Trophoblast cell (in vitro differentiated cells and primary cell): ENCODE measurements around the gene GSTM3.
"Not testable (repeated sequence)": the region's sequence is repeated elsewhere in the genome, so short reads cannot be mapped to it uniquely, and the experiment has no call there.

Source experiments
- DNase-seq, 2 donors: peaks; one replicate each; pipeline ENCODE4 v3.0.0-alpha.2; 2016
- H2AFZ ChIP-seq: 2 replicates; pipeline ENCODE4 v1.6.1; 2013; ENCODE audit warnings: low read length, moderate library complexity, mild to moderate bottlenecking; ENCODE audit not compliant: insufficient read depth, poor library complexity
- H2AK5ac ChIP-seq: 2 replicates; pipeline ENCODE4 v1.6.1; 2013; ENCODE audit warnings: mild to moderate bottlenecking, low read length
- H2BK120ac ChIP-seq: 2 replicates; pipeline ENCODE4 v1.6.1; 2013; ENCODE audit warnings: low read length, mild to moderate bottlenecking, moderate library complexity; ENCODE audit not compliant: insufficient read depth, poor library complexity
- H2BK12ac ChIP-seq: 2 replicates; pipeline ENCODE4 v1.6.1; 2013; ENCODE audit warnings: mild to moderate bottlenecking, low read length, moderate library complexity
- H2BK5ac ChIP-seq: 2 replicates; pipeline ENCODE4 v1.6.1; 2013; ENCODE audit warnings: low read length, low read depth, moderate library complexity, mild to moderate bottlenecking; ENCODE audit not compliant: poor library complexity
- H3K14ac ChIP-seq: 2 replicates; pipeline ENCODE4 v1.6.1; 2013; ENCODE audit warnings: mild to moderate bottlenecking, low read length
- H3K18ac ChIP-seq: 2 replicates; pipeline ENCODE4 v1.6.1; 2013; ENCODE audit warnings: mild to moderate bottlenecking, low read length
- H3K23ac ChIP-seq: 2 replicates; pipeline ENCODE4 v1.6.1; 2013; ENCODE audit warnings: low read length
- H3K27ac ChIP-seq: 2 replicates; pipeline ENCODE4 v1.5.1; 2013; ENCODE audit warnings: low read depth, mild to moderate bottlenecking, inconsistent platforms, low read length, moderate library complexity
- H3K27me3 ChIP-seq: 2 replicates; pipeline ENCODE4 v1.6.1; 2013; ENCODE audit warnings: inconsistent platforms, mild to moderate bottlenecking, low read length, moderate library complexity; ENCODE audit not compliant: insufficient read depth
- H3K36me3 ChIP-seq, 2 experiments: 1 replicate in 1 of 2; 2 replicates in 1 of 2; pipeline ENCODE4 v1.6.1; 2013; ENCODE audit warnings: low read length in 2 of 2, mild to moderate bottlenecking in 2 of 2, moderate library complexity in 1 of 2; ENCODE audit not compliant: insufficient read depth in 2 of 2, control insufficient read depth in 1 of 2
- H3K4ac ChIP-seq: 2 replicates; pipeline ENCODE4 v1.6.1; 2013; ENCODE audit warnings: low read depth, mild to moderate bottlenecking, low read length, moderate library complexity
- H3K4me1 ChIP-seq, 2 experiments: 1 replicate in 1 of 2; 2 replicates in 1 of 2; pipeline ENCODE4 v1.6.1; 2013; ENCODE audit warnings: low read length in 2 of 2, mild to moderate bottlenecking in 2 of 2, moderate library complexity in 1 of 2; ENCODE audit not compliant: insufficient read depth in 2 of 2, control insufficient read depth in 1 of 2
- H3K4me2 ChIP-seq: 2 replicates; pipeline ENCODE4 v1.6.1; 2013; ENCODE audit warnings: inconsistent platforms, mild to moderate bottlenecking, low read length, moderate library complexity
- H3K4me3 ChIP-seq: 2 replicates; pipeline ENCODE4 v1.5.1; 2013; ENCODE audit warnings: mild to moderate bottlenecking, low read depth, low read length, inconsistent platforms
- H3K79me1 ChIP-seq: one replicate; pipeline ENCODE4 v1.6.1; 2013; ENCODE audit warnings: low read length
- H3K79me2 ChIP-seq: 2 replicates; pipeline ENCODE4 v1.6.1; 2013; ENCODE audit warnings: low read length, mild to moderate bottlenecking; ENCODE audit not compliant: control insufficient read depth, insufficient read depth, poor library complexity
- H3K9ac ChIP-seq: 2 replicates; pipeline ENCODE4 v1.6.1; 2013; ENCODE audit warnings: mild to moderate bottlenecking, low read length
- H3K9me3 ChIP-seq: 2 replicates; pipeline ENCODE4 v1.6.1; 2013; ENCODE audit warnings: low read depth, mild to moderate bottlenecking, control low read depth, inconsistent platforms, low read length; ENCODE audit not compliant: insufficient read depth
- H4K12ac ChIP-seq: 2 replicates; pipeline ENCODE4 v1.6.1; 2013; ENCODE audit warnings: low read depth, mild to moderate bottlenecking, low read length, moderate library complexity
- H4K8ac ChIP-seq: 2 replicates; pipeline ENCODE4 v1.6.1; 2013; ENCODE audit warnings: low read depth, mild to moderate bottlenecking, low read length, moderate library complexity
- H4K91ac ChIP-seq: one replicate; pipeline ENCODE4 v1.6.1; 2013; ENCODE audit warnings: low read depth, mild to moderate bottlenecking, low read length, moderate library complexity
- WGBS: extraction: QIAGEN DNeasy Blood & Tissue Kit; methylation state at CpG from one replicate; pipeline ENCODE4 v1.1.7; 2013; ENCODE audit warnings: missing lambda C conversion rate; ENCODE audit not compliant: insufficient read length, insufficient coverage; ENCODE audit errors: extremely low coverage; 5-methylcytosine and 5-hydroxymethylcytosine counted together

GSTM3 gene

GRCh38 chr1:109750920-109751319 lies 10.1 kb upstream of the GSTM3 start:
- no peak overlapping the region for H4K91ac ChIP-seq
- no peak overlapping the region for H2AFZ ChIP-seq
- no peak overlapping the region for H4K12ac ChIP-seq
- no peak overlapping the region for H2AK5ac ChIP-seq
- H3K27ac ChIP-seq: no peak overlapping the region
- H3K4me2 ChIP-seq: no peak overlapping the region
- H3K4me1 ChIP-seq: no peaks in the 10 kb centered on the region
- no peak overlapping the region for H3K4me3 ChIP-seq
- H3K14ac ChIP-seq: no peak overlapping the region
- H3K18ac ChIP-seq: no peak overlapping the region
- WGBS: no CpG with 5 or more reads among the region's 6 CpGs
- H2BK120ac ChIP-seq: no peak overlapping the region
- H4K8ac ChIP-seq: no peak overlapping the region
- no peak overlapping the region for H2BK5ac ChIP-seq
- H3K36me3 ChIP-seq: no peaks in the 10 kb centered on the region
- no peak overlapping the region for H3K23ac ChIP-seq
- H3K9ac ChIP-seq: no peak overlapping the region
- DNase-seq: no peak
- H3K79me2 ChIP-seq: no peaks in the 10 kb centered on the region
- H3K79me1 ChIP-seq: no peaks in the 10 kb centered on the region
- H3K27me3 ChIP-seq: no peaks in the 10 kb centered on the region
- H2BK12ac ChIP-seq: no peak overlapping the region
- no peak overlapping the region for H3K4ac ChIP-seq
- no peaks in the 10 kb centered on the region for H3K9me3 ChIP-seq

GRCh38 chr1:109750241-109750882 lies 9.5 kb upstream of the GSTM3 start:
- DNase-seq: no peak
- WGBS: no CpG with 5 or more reads among the region's 11 CpGs
- no peak overlapping the region for H2BK120ac ChIP-seq
- no peaks in the 10 kb centered on the region for H3K9me3 ChIP-seq
- H4K12ac ChIP-seq: no peak overlapping the region
- H2AK5ac ChIP-seq: no peak overlapping the region
- no peak overlapping the region for H3K9ac ChIP-seq
- H4K91ac ChIP-seq: no peak overlapping the region
- no peaks in the 10 kb centered on the region for H3K79me1 ChIP-seq
- no peak overlapping the region for H3K4ac ChIP-seq
- no peaks in the 10 kb centered on the region for H3K36me3 ChIP-seq
- H2BK12ac ChIP-seq: no peak overlapping the region
- no peak overlapping the region for H3K4me3 ChIP-seq
- no peak overlapping the region for H2AFZ ChIP-seq
- H3K79me2 ChIP-seq: no peaks in the 10 kb centered on the region
- no peak overlapping the region for H4K8ac ChIP-seq
- H2BK5ac ChIP-seq: no peak overlapping the region
- H3K4me2 ChIP-seq: no peak overlapping the region
- H3K23ac ChIP-seq: no peak overlapping the region
- H3K27ac ChIP-seq: no peak overlapping the region
- no peaks in the 10 kb centered on the region for H3K27me3 ChIP-seq
- H3K18ac ChIP-seq: no peak overlapping the region
- H3K4me1 ChIP-seq: no peaks in the 10 kb centered on the region
- H3K14ac ChIP-seq: no peak overlapping the region

- no peak overlapping the region for H2BK12ac ChIP-seq
- H3K18ac ChIP-seq: no peak overlapping the region
- H3K27me3 ChIP-seq: no peaks in the 10 kb centered on the region
- no peak overlapping the region for H3K9ac ChIP-seq
- DNase-seq: no peak
- no peaks in the 10 kb centered on the region for H3K79me2 ChIP-seq
- no peaks in the 10 kb centered on the region for H3K36me3 ChIP-seq
- H2BK120ac ChIP-seq: no peak overlapping the region
- no peaks in the 10 kb centered on the region for H3K4me1 ChIP-seq
- H3K4me2 ChIP-seq: no peak overlapping the region
- H4K91ac ChIP-seq: no peak overlapping the region
- no peaks in the 10 kb centered on the region for H3K79me1 ChIP-seq
- no peak overlapping the region for H4K12ac ChIP-seq
- H4K8ac ChIP-seq: no peak overlapping the region
- no peak overlapping the region for H3K23ac ChIP-seq
- H3K4me3 ChIP-seq: no peak overlapping the region
- no peak overlapping the region for H3K14ac ChIP-seq
- H2BK5ac ChIP-seq: no peak overlapping the region
- H3K4ac ChIP-seq: no peak overlapping the region
- no peak overlapping the region for H3K27ac ChIP-seq
- H3K9me3 ChIP-seq: no peaks in the 10 kb centered on the region
- H2AFZ ChIP-seq: no peak overlapping the region
- no peak overlapping the region for H2AK5ac ChIP-seq
Measured at GRCh38 chr1:109749221-109749620, 8.4 kb upstream of the GSTM3 start.

GRCh38 chr1:109748311-109748710 lies 7.5 kb upstream of the GSTM3 start:
- H3K27me3 ChIP-seq, H3K4me3 ChIP-seq, H3K9ac ChIP-seq, H3K4me1 ChIP-seq, H3K36me3 ChIP-seq, H2AK5ac ChIP-seq, H3K4me2 ChIP-seq, H3K9me3 ChIP-seq, H3K79me1 ChIP-seq, H2AFZ ChIP-seq, H3K27ac ChIP-seq, H4K91ac ChIP-seq, H3K18ac ChIP-seq, H3K14ac ChIP-seq, DNase-seq, H3K23ac ChIP-seq, H4K8ac ChIP-seq, H2BK5ac ChIP-seq, H4K12ac ChIP-seq, H2BK120ac ChIP-seq, H2BK12ac ChIP-seq, H3K79me2 ChIP-seq, H3K4ac ChIP-seq: not testable (repeated sequence)
- no CpG with 5 or more reads among the region's 10 CpGs for WGBS
